GM18867 (cell line): ENCODE results near the gene ABCA7.

Experiments used
- ATAC-seq: cut with Tn5 transposase; IDR thresholded peaks from one replicate; pipeline ENCODE4 v1.9.1; 2021; ENCODE audit warnings: mild to moderate bottlenecking, moderate library complexity; ENCODE audit not compliant: unreplicated experiment

The ABCA7 gene

DNA sequence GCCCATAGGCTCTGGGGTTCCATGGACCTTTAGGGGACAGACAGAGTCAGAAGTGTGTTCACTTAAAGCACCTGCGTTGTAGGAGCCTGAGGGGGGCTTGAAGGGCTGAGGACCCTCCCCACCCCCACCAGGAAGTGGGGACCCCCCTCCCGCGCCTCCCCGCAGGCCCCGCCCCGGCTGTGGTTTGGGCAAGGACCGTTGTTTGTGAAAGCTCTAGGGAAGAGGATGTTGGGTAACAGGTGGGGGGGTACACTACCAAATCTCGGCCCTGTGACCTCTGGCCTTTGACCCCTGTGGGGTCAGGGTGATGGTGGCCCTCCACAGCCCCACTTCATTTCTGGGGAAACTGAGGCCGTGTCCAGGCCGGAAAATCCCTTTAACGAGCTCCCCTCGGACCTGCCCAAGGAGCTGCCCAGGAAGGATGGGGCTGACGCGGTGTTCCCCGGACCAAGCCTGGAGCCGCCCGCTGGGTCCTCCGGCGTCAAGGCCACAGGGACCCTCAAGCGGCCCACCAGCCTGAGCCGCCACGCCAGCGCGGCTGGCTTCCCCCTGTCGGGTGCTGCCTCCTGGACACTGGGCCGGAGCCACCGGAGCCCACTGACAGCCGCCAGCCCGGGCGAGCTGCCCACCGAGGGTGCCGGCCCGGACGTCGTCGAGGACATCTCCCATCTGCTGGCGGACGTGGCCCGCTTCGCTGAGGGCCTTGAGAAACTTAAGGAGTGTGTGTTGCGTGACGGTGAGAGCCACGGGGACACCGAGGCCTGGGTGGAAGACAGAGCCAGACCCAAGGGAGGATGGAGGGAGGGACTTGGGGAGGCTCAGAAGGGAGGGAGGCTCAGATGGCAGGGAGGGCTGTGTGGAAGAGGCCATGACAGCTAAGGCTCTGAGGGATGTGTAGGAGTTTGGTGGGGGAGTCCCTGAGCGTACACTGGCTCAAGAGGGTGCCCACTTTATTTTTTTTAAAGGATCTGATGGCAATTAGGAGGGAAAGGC lies 28.4 kb downstream of the ABCA7 start:
- no peak for ATAC-seq

DNA sequence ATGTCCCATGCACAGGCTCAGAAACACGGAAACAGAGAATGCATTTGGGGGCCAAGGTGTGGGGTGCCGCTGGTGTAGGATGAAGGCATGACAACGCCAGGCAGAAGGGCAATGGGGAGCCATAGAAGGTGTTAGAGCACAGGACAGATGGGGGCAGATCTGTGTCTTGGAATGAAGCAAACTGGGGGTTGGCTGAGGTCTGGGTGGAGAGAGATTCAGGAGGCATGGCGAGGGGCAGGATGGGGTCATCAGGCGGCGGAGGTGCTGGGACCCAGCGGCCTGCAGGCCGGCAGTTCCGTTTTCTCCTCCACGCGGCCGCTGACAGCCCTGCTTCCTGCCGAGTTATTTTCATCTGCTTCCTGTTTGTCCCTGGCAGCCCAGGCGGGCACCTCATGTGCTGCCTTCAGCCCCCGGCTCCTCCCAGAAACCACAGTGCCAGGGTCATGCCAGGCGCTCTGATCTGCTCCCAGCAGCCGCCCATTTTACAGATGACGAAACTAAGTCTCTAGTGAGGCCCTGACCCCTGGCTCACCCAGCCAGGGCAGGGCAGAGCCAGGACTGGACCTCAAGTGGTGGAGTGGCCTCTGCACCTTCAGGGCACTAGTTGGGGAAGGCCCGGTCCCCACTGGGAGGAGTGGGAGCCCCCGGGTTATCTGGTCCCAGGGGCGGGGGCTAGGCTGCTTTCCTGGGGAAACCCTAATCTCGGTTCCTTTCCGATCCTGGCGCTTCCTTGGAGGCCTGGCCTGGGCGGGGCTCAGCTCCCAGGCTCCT lies 29.3 kb downstream of the ABCA7 start:
- ATAC-seq = no peak

DNA sequence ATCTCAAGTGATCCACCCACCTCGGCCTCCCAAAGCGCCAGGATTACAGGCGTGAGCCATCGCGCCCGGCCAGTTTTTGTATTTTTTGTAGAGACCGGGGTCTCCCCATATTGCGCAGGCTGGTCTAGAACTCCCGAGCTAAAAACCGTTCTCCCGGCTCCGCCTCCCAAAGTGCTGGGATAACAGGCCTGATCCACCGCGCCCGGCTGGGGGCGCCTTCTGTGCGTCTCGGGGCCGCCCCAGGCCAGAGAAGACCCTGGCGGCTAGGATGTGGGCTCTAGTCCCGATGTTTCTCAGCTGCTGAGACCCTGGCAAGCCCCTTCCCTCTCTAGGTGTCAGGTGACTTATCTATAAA lies 30.6 kb downstream of the ABCA7 start:
- no peak for ATAC-seq

- ATAC-seq = no peak
Observed at GRCh38 chr19:1070931-1071791, 31.3 kb downstream of the ABCA7 start.

GRCh38 chr19:1072371-1073015 lies 32.6 kb downstream of the ABCA7 start:
- no peak for ATAC-seq

GRCh38 chr19:1073063-1073955 lies 33.4 kb downstream of the ABCA7 start:
- ATAC-seq = no peak

DNA sequence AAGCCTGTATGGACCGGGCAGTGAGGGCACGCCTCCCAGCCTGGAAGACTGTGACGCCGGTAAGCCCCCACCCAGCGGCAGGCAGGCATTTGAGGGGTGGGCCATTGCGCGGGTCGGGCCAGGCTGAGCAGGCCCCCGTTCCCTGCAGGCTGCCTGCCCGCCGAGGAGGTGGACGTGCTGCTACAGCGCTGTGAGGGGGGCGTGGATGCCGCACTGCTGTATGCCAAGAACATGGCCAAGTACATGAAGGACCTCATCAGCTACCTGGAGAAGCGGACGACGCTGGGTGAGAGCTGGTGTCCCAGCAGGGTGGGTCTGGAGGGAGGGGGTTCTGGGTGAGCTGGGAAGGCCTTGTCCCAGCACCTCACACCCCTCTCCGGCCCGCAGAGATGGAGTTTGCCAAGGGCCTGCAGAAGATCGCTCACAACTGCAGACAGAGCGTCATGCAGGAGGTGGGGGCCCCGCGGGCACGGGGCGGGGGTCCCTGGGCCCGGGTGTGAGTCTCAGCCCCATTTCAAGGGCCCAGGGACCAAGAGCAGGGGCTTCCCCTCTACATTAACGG lies 34.1 kb downstream of the ABCA7 start:
- peak; percentile 2 for ATAC-seq

GRCh38 chr19:1074544-1075283 lies 34.8 kb downstream of the ABCA7 start:
- ATAC-seq = peak; percentile 46

- ATAC-seq = no peak
Observed at GRCh38 chr19:1076046-1076386, 36.1 kb downstream of the ABCA7 start.

- peak; percentile 50 for ATAC-seq
Observed at GRCh38 chr19:1076951-1077350, 37.0 kb downstream of the ABCA7 start.

- ATAC-seq = no peak
Observed at GRCh38 chr19:1079566-1080111, 39.7 kb downstream of the ABCA7 start.

GRCh38 chr19:1080360-1081161 lies 40.7 kb downstream of the ABCA7 start:
- no peak for ATAC-seq

GRCh38 chr19:1081301-1082164 lies 41.6 kb downstream of the ABCA7 start:
- ATAC-seq = no peak

DNA sequence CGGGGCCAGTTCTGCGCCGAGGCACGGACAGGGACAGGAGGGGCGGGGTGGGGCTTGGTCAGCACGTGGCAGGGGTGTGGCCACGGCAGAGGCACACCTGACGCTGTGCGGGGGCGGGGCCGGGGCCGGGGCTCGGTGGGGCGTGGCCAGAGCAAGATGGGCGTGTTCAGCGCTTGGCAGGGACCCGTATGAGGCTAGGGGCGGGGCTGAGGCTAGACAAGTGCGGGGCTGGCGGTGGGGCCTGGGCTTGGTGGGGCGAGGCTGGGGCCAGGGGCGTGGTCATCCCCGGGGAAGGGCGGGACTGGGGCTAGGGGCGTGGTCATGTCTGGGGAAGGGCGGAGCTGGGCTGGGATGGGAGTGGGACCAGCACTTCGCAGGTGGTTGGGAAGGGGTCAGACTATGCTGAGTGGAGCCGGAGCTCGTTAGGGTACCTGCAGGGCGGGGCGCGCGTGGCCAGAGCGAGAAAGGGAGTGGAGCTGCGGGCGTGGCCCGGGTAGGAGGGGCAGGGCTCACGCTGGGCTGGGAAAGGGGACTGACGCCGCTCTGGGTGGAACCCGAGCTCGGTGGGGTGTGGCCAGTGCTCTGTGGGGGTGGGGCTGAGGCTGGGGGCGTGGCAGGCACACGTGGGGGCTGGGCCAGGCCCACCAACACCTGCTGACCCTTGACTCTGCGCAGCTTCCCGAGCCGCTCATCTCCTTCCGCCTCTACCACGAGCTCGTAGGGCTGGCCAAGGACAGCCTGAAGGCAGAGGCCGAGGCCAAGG lies 42.4 kb downstream of the ABCA7 start:
- ATAC-seq = peak; percentile 41

- no peak for ATAC-seq
Observed at GRCh38 chr19:1082928-1083816, 43.3 kb downstream of the ABCA7 start.
